Pancreas (tissue), 10 donors: Measurements from ENCODE around the gene EEF1A2. TPM values are rescaled to one million over a fixed set of nuclear protein-coding genes. Genes with fewer than 3 reads are reported as not detected.

Source experiments
- ATAC-seq, 4 donors: fragments of 200-7000 bp; cut with Tn5 transposase; one replicate each; pipeline versions ENCODE4 v1.8.0 to v1.9.1; 2020; ENCODE audit warnings: mild to moderate bottlenecking in 4 of 4, moderate library complexity in 4 of 4
- DNase-seq, 6 donors: peaks; one replicate each; pipeline ENCODE4 v3.0.0-alpha.2; 2020
- FAIRE-seq: peaks from 2 replicates; lab custom pipeline; 2012; peaks lifted over from hg19 to GRCh38; lab: Jason Lieb, UNC
- H3K27ac ChIP-seq, 4 donors: fragments of 200-600 bp; sonication (generic); 1 replicate in 3 of 4; 2 replicates in 1 of 4; pipeline versions ENCODE4 v1.5.0 to v1.8.0; 2020
- H3K27me3 ChIP-seq, 4 donors: fragments of 200-600 bp; one replicate each; pipeline ENCODE4 v1.8.0; 2021
- H3K36me3 ChIP-seq, 3 donors: fragments of 200-600 bp; sonication (generic) in 1 of 3; one replicate each; pipeline versions ENCODE4 v1.5.0 to v1.8.0; 2020 to 2021
- H3K4me1 ChIP-seq, 3 donors: fragments of 200-600 bp; one replicate each; pipeline ENCODE4 v1.8.0; 2021
- H3K4me3 ChIP-seq, 4 donors: fragments of 200-600 bp; sonication (generic) in 2 of 4; one replicate each; pipeline versions ENCODE4 v1.5.0 to v1.8.0; 2020 to 2021
- H3K9me3 ChIP-seq, 4 donors: fragments of 200-600 bp; one replicate each; pipeline ENCODE4 v1.8.0; 2021
- WGBS, 2 donors: extraction: QIAGEN DNeasy Blood & Tissue Kit; methylation state at CpG; one replicate each; pipeline ENCODE4 v1.1.7; 2013; 5-methylcytosine and 5-hydroxymethylcytosine counted together
- intact Hi-C, 3 donors: fragments of 100-400 bp; cut with DNase I; formaldehyde crosslinking; loops; one replicate each; pipeline versions ENCODE4 v1.11.1 to v1.14.2; 2022
- polyA plus RNA-seq, 2 donors: library from polyadenylated mRNA; stranded (reverse); fragments of 200-250 nt; gene quantifications; one replicate each; pipeline ENCODE4 v1.2.3, GENCODE V29; 2013
- total RNA-seq, 6 donors: library from RNA; stranded (reverse); fragmentation: NEBNext Ultra II Directional in 4 of 6; extraction: Animal tissue kit (Norgen Biotek cat#: 25700) in 4 of 6; gene quantifications; one replicate each; pipeline versions ENCODE4 v1.2.1 to v1.2.4, GENCODE V29; 2021 to 2023
- TF ChIP-seq, protein P1 (sequence below), 4 donors: fragments of 200-600 bp; sonication (generic) in 3 of 4; IDR thresholded peaks; one replicate each; pipeline versions ENCODE4 v1.5.0 to v1.8.0; 2021; ENCODE audit warnings: antibody characterized with exemption in 4 of 4
- donor health status: healthy with polysubstance abuse.
- donor health status: DM: no; HTN: no; CAD: no; lungs with moderate emphysema.
- donor health status: DM: no; HTN: no; CAD: no.
- donor health status: control.
- donor health status: control.
- donor health status: Bipolar disorder and iron deficiency.
- donor health status: DM: yes; HTN: yes; CAD: no.
- donor health status: DM: no; HTN: no; CAD: no.
- donor health status: DM: no; HTN: no; CAD: no.
- donor health status: DM: yes; HTN: yes; CAD: no.

The EEF1A2 gene
- total and polyA plus RNA-seq, 8 donors = 5.0 to 86.9 (median 19.7) TPM

GRCh38 chr20:63495741-63496595 is 2.9 kb downstream of the EEF1A2 start:
- Histone ChIP-seq H3K9me3 (no peaks in the 10 kb centered on the region), H3K27ac (no peak overlapping the region), H3K27me3 (no peaks in the 10 kb centered on the region), H3K4me3 (peak overlapping the region in 2 of 4 donors; percentile 29 to 39), H3K4me1 (peaks cover 0 to 3% (median 0%) of the 10 kb centered on the region in 3 donors), H3K36me3 (no peaks in the 10 kb centered on the region)
- TF ChIP-seq, protein P1, sequence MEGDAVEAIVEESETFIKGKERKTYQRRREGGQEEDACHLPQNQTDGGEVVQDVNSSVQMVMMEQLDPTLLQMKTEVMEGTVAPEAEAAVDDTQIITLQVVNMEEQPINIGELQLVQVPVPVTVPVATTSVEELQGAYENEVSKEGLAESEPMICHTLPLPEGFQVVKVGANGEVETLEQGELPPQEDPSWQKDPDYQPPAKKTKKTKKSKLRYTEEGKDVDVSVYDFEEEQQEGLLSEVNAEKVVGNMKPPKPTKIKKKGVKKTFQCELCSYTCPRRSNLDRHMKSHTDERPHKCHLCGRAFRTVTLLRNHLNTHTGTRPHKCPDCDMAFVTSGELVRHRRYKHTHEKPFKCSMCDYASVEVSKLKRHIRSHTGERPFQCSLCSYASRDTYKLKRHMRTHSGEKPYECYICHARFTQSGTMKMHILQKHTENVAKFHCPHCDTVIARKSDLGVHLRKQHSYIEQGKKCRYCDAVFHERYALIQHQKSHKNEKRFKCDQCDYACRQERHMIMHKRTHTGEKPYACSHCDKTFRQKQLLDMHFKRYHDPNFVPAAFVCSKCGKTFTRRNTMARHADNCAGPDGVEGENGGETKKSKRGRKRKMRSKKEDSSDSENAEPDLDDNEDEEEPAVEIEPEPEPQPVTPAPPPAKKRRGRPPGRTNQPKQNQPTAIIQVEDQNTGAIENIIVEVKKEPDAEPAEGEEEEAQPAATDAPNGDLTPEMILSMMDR (IDR thresholded peaks at IDR 0.05) = peak; percentile 92 to 98 (median 94)
- DNase-seq (peak; percentile 51 to 93 (median 78)), ATAC-seq (peak; percentile 69 to 80 (median 74)), FAIRE-seq (no peak)
- intact Hi-C loops = no loop called here
- 16 to 18% methylated on average over 42 to 48 of the region's 48 CpGs for WGBS, 2 donors

DNA sequence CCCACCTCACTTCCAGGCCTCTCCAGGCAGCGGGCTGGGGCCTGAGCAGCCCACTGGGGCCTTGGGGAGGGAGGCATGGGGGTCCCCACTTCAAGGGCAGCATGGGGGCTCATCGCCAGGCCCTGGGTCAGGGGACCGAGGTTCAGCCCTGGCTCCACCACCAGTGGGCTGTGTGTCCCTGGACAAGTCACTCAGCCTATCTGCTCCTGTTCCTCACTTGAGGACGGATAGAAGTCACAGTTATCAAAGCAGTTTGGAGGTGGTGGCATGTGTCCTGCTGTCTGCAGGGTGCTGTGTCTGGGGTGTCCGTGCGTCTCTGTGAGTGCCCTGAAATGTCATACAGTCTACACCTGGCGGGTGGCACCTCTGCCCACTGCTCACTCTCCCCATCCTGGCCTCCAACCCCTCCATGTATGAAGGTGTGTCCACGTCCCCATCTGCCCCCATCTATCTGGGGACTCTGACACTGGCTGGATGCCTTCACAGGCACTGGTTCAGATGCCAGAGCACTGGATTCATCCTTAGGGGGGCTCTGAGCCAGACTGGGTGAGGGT is 3.6 kb downstream of the EEF1A2 start:
- FAIRE-seq (no peak), DNase-seq (no peak), ATAC-seq (no peak)
- no peaks in the 10 kb centered on the region for H3K27me3 ChIP-seq
- no peak overlapping the region for H3K4me3 ChIP-seq
- H3K9me3 ChIP-seq = no peaks in the 10 kb centered on the region
- H3K27ac ChIP-seq = no peak overlapping the region
- TF ChIP-seq, protein P1 (IDR thresholded peaks at IDR 0.05) = no peak
- WGBS, 2 donors = 56 to 66% methylated on average over 8 of the region's 8 CpGs
- H3K4me1 ChIP-seq = peaks cover 0 to 3% (median 0%) of the 10 kb centered on the region in 3 donors
- H3K36me3 ChIP-seq = no peaks in the 10 kb centered on the region
- intact Hi-C loops = no loop called here

DNA sequence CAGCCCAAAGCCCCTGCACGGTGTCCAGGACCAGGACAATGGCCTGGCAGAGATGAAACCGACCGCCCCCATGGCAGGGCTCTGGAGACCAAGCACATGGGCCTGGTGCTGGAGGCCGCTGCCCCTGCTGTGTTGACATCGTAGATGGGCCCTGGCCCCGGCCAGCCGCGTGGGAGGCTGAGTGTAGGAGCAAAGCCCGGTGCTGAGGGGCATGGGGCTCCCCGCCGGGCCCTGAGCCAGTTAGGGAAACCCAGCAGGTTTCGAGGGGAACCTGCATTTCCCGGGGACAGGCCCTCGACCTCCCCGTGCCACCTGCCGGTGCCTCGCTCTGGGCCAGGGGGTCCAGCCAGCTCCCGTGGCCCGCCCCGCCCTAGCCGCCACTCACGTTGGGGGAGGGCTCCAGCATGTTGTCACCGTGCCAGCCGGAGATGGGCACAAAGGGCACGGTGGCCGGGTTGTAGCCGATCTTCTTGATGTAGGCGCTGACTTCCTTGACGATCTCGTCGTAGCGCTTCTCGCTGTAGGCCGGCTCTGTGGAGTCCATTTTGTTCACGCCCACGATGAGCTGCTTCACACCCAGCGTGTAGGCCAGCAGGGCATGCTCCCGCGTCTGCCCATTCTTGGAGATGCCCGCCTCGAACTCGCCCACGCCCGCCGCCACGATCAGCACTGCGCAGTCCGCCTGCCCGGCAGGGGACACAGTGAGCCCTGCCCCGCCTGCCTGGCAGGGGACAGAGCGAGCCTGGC is 4.3 kb downstream of the EEF1A2 start:
- WGBS, 2 donors = 72 to 82% methylated on average over 51 of the region's 51 CpGs
- no peak for ATAC-seq

DNA sequence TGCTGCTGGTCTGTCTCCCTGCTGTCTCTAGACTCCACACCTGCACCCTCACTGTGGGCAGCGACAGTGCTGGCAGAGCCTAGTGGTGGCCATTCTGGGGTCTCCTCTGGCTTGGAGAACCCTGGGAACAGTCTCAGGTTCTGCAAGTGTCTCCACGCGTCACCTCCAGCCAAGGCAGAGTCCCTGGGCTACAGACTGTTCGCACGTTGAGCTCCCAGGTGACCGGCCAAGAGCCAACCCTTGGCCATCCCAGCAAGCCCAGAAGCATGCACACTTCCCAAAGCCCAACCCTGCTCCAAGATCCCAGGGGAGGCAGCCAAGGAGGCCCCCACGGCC is 4.8 kb downstream of the EEF1A2 start:
- WGBS, 2 donors = 62 to 77% methylated on average over 7 of the region's 7 CpGs
- Histone ChIP-seq H3K27me3 (no peaks in the 10 kb centered on the region), H3K36me3 (no peaks in the 10 kb centered on the region), H3K27ac (no peak overlapping the region), H3K9me3 (no peaks in the 10 kb centered on the region), H3K4me3 (no peak overlapping the region), H3K4me1 (peaks cover 0 to 3% (median 0%) of the 10 kb centered on the region in 3 donors)
- TF ChIP-seq, protein P1 (IDR thresholded peaks at IDR 0.05) = no peak
- FAIRE-seq (no peak), ATAC-seq (no peak), DNase-seq (peak in 2 of 6 donors; percentile 11 to 44)
- intact Hi-C loops = no loop called here

More for the DNA sequence above, 4.3 kb downstream of the EEF1A2 start:
- TF ChIP-seq, protein P1 (IDR thresholded peaks at IDR 0.05) = no peak
- Histone ChIP-seq H3K4me3 (no peak overlapping the region), H3K27me3 (no peaks in the 10 kb centered on the region), H3K4me1 (peaks cover 0 to 3% (median 0%) of the 10 kb centered on the region in 3 donors), H3K36me3 (no peaks in the 10 kb centered on the region), H3K27ac (no peak overlapping the region), H3K9me3 (no peaks in the 10 kb centered on the region)
- intact Hi-C loops = no loop called here
- FAIRE-seq = no peak
- DNase-seq = peak in 2 of 6 donors; percentile 40 to 58
